Right atrium auricular region (tissue), 2 donors: Measurements from ENCODE around the gene VIPR1. TPM values are rescaled to one million over a fixed set of nuclear protein-coding genes. Genes with fewer than 3 reads are reported as not detected.

Source experiments
- DNase-seq: peaks from one replicate; pipeline ENCODE4 v3.0.0-alpha.2; 2019; ENCODE audit warnings: low spot score
- H3K27ac ChIP-seq, 2 donors: fragments of 200-600 bp; sonication (generic); 1 replicate in 1 of 2; 2 replicates in 1 of 2; pipeline ENCODE4 v1.5.1; 2016 to 2019
- H3K27me3 ChIP-seq, 2 donors: fragments of 200-600 bp; sonication (generic); one replicate each; pipeline versions ENCODE4 v1.5.1 to v1.6.0; 2017 to 2019
- H3K36me3 ChIP-seq: fragments of 200-600 bp; sonication (generic); one replicate; pipeline ENCODE4 v1.5.1; 2016
- H3K4me1 ChIP-seq, 2 donors: fragments of 200-600 bp; sonication (generic); one replicate each; pipeline versions ENCODE4 v1.5.1 to v1.6.0; 2017 to 2019
- H3K4me3 ChIP-seq, 2 donors: fragments of 200-600 bp; sonication (generic); 1 replicate in 1 of 2; 2 replicates in 1 of 2; pipeline ENCODE4 v1.5.1; 2017 to 2019; ENCODE audit warnings: mild to moderate bottlenecking in 1 of 2, moderate library complexity in 1 of 2
- H3K9me3 ChIP-seq, 2 donors: fragments of 200-600 bp; sonication (generic); one replicate each; pipeline ENCODE4 v1.5.1; 2019
- total RNA-seq, 2 donors: library from RNA; depleted of rRNA; stranded (reverse); fragments of >200 nt; gene quantifications; one replicate each; pipeline ENCODE4 v1.1.0, GENCODE V29; 2016
- TF ChIP-seq, protein P1 (sequence below), 2 donors: fragments of 200-600 bp; sonication (generic); IDR thresholded peaks; one replicate each; pipeline ENCODE4 v1.5.1; 2019; ENCODE audit warnings: antibody characterized with exemption in 2 of 2

VIPR1 gene
- total RNA-seq, 2 donors from 2014 or later, result 6.2 to 21.0 TPM

DNA sequence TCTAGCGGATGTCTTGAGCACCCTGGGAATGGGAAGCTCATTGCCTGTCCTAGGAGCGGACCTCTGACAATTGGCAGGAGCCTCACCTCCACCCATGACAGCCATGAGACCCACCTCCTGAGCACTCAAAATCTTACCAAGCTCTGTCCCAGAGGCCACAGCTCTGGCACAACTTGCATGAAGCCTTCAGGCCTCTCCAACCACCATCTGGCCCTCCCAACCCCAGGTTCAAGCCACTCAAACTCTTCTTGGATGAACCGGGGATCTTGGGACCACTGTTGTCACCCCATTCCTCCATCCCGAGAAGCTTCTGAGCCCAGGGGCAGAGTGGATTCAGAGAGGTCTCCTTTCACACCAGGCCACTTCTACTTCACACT is 1.5 kb downstream of the VIPR1 start:
- no peaks in the 10 kb centered on the region for H3K9me3 ChIP-seq
- H3K4me1 ChIP-seq, result peaks cover 0 to 36% of the 10 kb centered on the region in 2 donors
- no peaks in the 10 kb centered on the region for H3K36me3 ChIP-seq
- no peaks in the 10 kb centered on the region for H3K27me3 ChIP-seq
- TF ChIP-seq, protein P1, sequence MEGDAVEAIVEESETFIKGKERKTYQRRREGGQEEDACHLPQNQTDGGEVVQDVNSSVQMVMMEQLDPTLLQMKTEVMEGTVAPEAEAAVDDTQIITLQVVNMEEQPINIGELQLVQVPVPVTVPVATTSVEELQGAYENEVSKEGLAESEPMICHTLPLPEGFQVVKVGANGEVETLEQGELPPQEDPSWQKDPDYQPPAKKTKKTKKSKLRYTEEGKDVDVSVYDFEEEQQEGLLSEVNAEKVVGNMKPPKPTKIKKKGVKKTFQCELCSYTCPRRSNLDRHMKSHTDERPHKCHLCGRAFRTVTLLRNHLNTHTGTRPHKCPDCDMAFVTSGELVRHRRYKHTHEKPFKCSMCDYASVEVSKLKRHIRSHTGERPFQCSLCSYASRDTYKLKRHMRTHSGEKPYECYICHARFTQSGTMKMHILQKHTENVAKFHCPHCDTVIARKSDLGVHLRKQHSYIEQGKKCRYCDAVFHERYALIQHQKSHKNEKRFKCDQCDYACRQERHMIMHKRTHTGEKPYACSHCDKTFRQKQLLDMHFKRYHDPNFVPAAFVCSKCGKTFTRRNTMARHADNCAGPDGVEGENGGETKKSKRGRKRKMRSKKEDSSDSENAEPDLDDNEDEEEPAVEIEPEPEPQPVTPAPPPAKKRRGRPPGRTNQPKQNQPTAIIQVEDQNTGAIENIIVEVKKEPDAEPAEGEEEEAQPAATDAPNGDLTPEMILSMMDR (IDR thresholded peaks at IDR 0.05), result no peak
- H3K27ac ChIP-seq, result peak overlapping the region in 1 of 2 donors; percentile 60
- H3K4me3 ChIP-seq, result no peak overlapping the region
- peak; percentile 34 for DNase-seq

GRCh38 chr3:42504334-42505127 is 2.1 kb downstream of the VIPR1 start:
- H3K27me3 ChIP-seq, result no peaks in the 10 kb centered on the region
- DNase-seq, result no peak
- no peak overlapping the region for H3K4me3 ChIP-seq
- H3K4me1 ChIP-seq, result peaks cover 0 to 36% of the 10 kb centered on the region in 2 donors
- TF ChIP-seq, protein P1 (IDR thresholded peaks at IDR 0.05), result no peak
- H3K27ac ChIP-seq, result no peak overlapping the region
- no peaks in the 10 kb centered on the region for H3K9me3 ChIP-seq
- H3K36me3 ChIP-seq, result no peaks in the 10 kb centered on the region

DNA sequence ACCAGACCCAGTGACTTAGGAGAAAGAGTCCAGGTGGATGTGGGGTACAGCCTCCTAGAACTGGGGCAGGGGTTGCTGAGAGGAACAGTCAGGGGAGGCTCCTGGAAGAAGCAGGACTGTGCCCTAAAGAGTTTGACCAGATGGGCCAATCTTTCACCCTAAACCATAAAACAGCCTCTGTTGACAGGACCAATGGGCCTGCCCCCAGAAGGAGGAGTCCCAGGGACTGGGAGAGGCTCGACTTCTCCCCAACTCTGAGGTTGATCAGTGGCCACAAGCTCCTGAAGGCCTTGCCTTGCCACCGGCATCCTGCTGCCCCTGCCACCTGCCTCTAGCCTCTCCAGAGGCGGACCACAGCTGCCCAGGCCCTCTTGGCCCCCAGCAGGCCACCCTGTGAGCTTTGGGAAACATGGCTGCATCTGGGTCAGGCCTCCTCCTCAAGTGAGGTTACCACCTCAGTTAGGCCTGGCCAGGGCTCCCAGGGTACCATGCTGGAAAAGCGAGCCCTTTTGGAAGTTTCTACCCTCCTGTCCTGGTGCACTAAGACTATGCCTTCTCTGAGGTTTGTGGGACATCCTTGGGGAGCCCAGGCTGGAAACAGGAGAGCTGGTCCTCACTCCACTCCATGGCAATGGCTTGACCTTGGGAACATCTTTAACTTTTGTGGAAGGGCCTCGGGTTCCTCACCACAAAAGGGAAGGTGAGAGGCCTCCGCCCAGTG is 2.8 kb downstream of the VIPR1 start:
- Histone ChIP-seq H3K36me3 (no peaks in the 10 kb centered on the region), H3K27me3 (no peaks in the 10 kb centered on the region), H3K4me3 (no peak overlapping the region), H3K9me3 (no peaks in the 10 kb centered on the region), H3K27ac (no peak overlapping the region), H3K4me1 (peaks cover 0 to 38% of the 10 kb centered on the region in 2 donors)
- TF ChIP-seq, protein P1 (IDR thresholded peaks at IDR 0.05), result no peak
- DNase-seq, result peak; percentile 50

DNA sequence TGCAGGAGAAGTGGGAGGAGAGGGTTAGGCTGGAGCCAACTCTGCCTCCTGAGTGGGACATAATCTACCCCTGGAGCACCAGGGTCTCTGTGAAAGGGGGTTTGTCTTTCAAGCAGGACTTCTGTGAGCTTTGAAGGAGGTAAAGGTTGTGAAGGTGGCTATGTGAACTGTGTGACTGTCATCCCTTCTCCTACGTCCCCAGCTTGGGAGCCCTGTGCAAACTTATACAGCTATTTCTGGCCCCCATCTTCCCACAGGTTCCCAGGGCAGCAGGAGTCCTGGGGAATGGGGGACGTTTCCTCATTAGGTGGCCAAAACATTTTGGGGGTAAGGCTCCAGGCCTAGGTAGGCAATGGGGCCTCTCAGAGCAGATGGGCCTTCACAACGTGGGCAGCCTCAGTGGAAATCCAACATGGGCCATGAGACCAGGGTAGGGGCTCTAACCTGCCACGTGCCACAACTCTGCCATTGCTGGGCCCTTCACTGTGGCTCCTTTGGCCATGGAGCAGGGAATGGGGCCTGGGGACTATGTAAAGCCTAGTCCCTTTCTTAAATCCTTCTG is 3.5 kb downstream of the VIPR1 start:
- H3K4me3 ChIP-seq, result no peak overlapping the region
- no peak overlapping the region for H3K27ac ChIP-seq
- peaks cover 0 to 44% of the 10 kb centered on the region in 2 donors for H3K4me1 ChIP-seq
- no peaks in the 10 kb centered on the region for H3K36me3 ChIP-seq
- no peaks in the 10 kb centered on the region for H3K9me3 ChIP-seq
- no peaks in the 10 kb centered on the region for H3K27me3 ChIP-seq
- DNase-seq, result peak; percentile 32
- TF ChIP-seq, protein P1 (IDR thresholded peaks at IDR 0.05), result no peak

DNA sequence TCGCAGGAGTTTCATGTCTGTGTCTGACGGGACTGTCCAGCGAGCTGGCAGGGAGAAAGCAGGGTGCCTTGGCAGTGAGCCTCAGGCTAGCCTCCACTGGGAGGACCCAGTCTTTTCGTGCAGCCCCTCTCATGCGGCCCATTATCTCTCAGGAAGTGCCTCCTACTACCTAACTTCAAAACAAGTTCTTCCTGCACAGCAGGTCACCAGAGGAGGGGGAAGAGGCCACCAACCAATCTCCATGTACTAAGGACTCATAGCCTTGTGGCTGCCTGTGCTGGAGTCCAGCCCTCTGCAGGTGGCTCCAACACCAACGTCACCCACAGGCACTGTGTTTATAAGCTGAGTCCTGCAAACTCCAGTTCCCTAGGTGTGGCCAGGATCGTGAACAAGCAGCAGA is 4.8 kb downstream of the VIPR1 start:
- Histone ChIP-seq H3K4me3 (no peak overlapping the region), H3K27me3 (no peaks in the 10 kb centered on the region), H3K4me1 (peaks cover 0 to 45% of the 10 kb centered on the region in 2 donors), H3K36me3 (no peaks in the 10 kb centered on the region), H3K27ac (peak overlapping the region in 1 of 2 donors; percentile 16), H3K9me3 (no peaks in the 10 kb centered on the region)
- TF ChIP-seq, protein P1 (IDR thresholded peaks at IDR 0.05), result no peak
- no peak for DNase-seq
